K562 (cell line): Measurements from ENCODE around the gene STX17. TPM values are rescaled to one million over a fixed set of nuclear protein-coding genes. Genes with fewer than 3 reads are reported as not detected.

Experiments used
- ATAC-seq: fragments of 200-7000 bp; cut with Tn5 transposase; 3 replicates; pipeline ENCODE4 v1.9.1; 2020; ENCODE audit warnings: moderate library complexity
- BruUV-seq: library from RNA; stranded (reverse); fragments of 400-500 nt; replicated peaks from 2 replicates; lab custom pipeline; 2021; lab: Mats Ljungman, UMichigan
- CTCF ChIA-PET: fragments of 300-600 bp; formaldehyde crosslinking; extraction: SDS; loops from one replicate; lab custom pipeline; 2021; ENCODE audit warnings: low intra/inter-chr PET ratio; lab: Yijun Ruan, JAX
- POLR2A ChIA-PET: fragments of 300-600, 350-650 bp; sonication (Branson Sonifier 250); formaldehyde crosslinking; extraction: SDS; loops from one replicate; lab custom pipeline; 2021; ENCODE audit warnings: antibody characterized with exemption, inconsistent platforms; lab: Yijun Ruan, JAX
- DNase-seq, 4 experiments: peaks; one replicate each; pipeline versions ENCODE4 v3.0.0 to v3.0.0-alpha.2; 2011 to 2018; ENCODE audit warnings: low spot score in 3 of 4, mixed read lengths in 3 of 4; ENCODE audit errors: extremely low read depth in 1 of 4
- FAIRE-seq: peaks from 2 replicates; lab custom pipeline; 2011; peaks lifted over from hg19 to GRCh38; lab: Jason Lieb, UNC
- H2AFZ ChIP-seq: 2 replicates; pipeline ENCODE4 v1.6.0; 2011; ENCODE audit warnings: low read depth, low read length, control low read depth, inconsistent platforms
- H3K27ac ChIP-seq: fragments of 200-600 bp; 3 replicates; pipeline ENCODE4 v1.8.0; 2011; ENCODE audit warnings: low read depth, mild to moderate bottlenecking, control low read depth, inconsistent platforms, low read length, moderate library complexity, mixed read lengths; ENCODE audit errors: extremely low read depth
- H3K27me3 ChIP-seq, 2 experiments: fragments of 300-600 bp in 1 of 2; 2 replicates in 1 of 2; 3 replicates in 1 of 2; pipeline versions ENCODE4 v1.6.0 to v1.8.0; 2011; ENCODE audit warnings: inconsistent platforms in 2 of 2, low read length in 2 of 2, mild to moderate bottlenecking in 1 of 2, mixed read lengths in 1 of 2, moderate library complexity in 1 of 2; ENCODE audit not compliant: control insufficient read depth in 2 of 2, insufficient read depth in 2 of 2
- H3K36me3 ChIP-seq: fragments of 300-600 bp; 3 replicates; pipeline ENCODE4 v1.8.0; 2011; ENCODE audit warnings: mild to moderate bottlenecking, low read length, inconsistent platforms; ENCODE audit not compliant: control insufficient read depth, insufficient read depth
- H3K4me1 ChIP-seq, 2 experiments: fragments of 200-600 bp in 1 of 2; replicated peaks in 1 of 2; 2 replicates in 1 of 2; 3 replicates in 1 of 2; pipeline versions ENCODE4 v1.5.1 to v1.8.0; 2011; ENCODE audit warnings: inconsistent platforms in 2 of 2, low read length in 2 of 2, mild to moderate bottlenecking in 1 of 2, mixed read lengths in 1 of 2, moderate library complexity in 1 of 2; ENCODE audit not compliant: control insufficient read depth in 2 of 2, insufficient read depth in 2 of 2
- H3K4me2 ChIP-seq: 2 replicates; pipeline ENCODE4 v1.6.1; 2011; ENCODE audit warnings: low read length, control low read depth, inconsistent platforms, mixed read lengths; ENCODE audit not compliant: insufficient read depth
- H3K4me3 ChIP-seq: fragments of 200-600 bp; sonication (generic), shearing (Covaris generic); 2 replicates; pipeline ENCODE4 v1.5.1; 2016; ENCODE audit warnings: control low read depth, inconsistent platforms
- H3K79me2 ChIP-seq: fragments of 200-600 bp; 3 replicates; pipeline ENCODE4 v1.8.0; 2011; ENCODE audit warnings: low read length, inconsistent platforms; ENCODE audit not compliant: control insufficient read depth, insufficient read depth
- H3K9ac ChIP-seq, 2 experiments: 2 replicates each; pipeline versions ENCODE4 v1.6.0 to v1.6.1; 2011; ENCODE audit warnings: low read depth in 2 of 2, low read length in 2 of 2, control low read depth in 1 of 2, inconsistent platforms in 1 of 2, mild to moderate bottlenecking in 1 of 2, mixed read lengths in 1 of 2; ENCODE audit not compliant: insufficient read depth in 1 of 2
- H3K9me1 ChIP-seq: one replicate; pipeline ENCODE4 v1.6.0; 2011; ENCODE audit warnings: inconsistent platforms, mild to moderate bottlenecking, low read length, moderate library complexity; ENCODE audit not compliant: control insufficient read depth, insufficient read depth
- H3K9me3 ChIP-seq: replicated peaks from 2 replicates; pipeline ENCODE4 v1.5.1; 2011; ENCODE audit warnings: low read depth, low read length, inconsistent platforms; ENCODE audit not compliant: control insufficient read depth, insufficient read depth
- H4K20me1 ChIP-seq: replicated peaks from 2 replicates; pipeline ENCODE4 v1.6.1; 2011; ENCODE audit warnings: low read length, inconsistent platforms, mixed read lengths; ENCODE audit not compliant: control insufficient read depth, insufficient read depth
- ARID2 ChIP-seq: fragments of 450-650 bp; IDR thresholded peaks from 2 replicates; pipeline ENCODE4 v1.6.1; 2017; ENCODE audit warnings: antibody characterized with exemption, mild to moderate bottlenecking
- HNRNPL ChIP-seq: fragments of 200-400 bp; formaldehyde crosslinking; IDR thresholded peaks from 2 replicates; pipeline ENCODE4 v1.6.1; 2017; ENCODE audit warnings: low read depth, mild to moderate bottlenecking, low read length
- MYC ChIP-seq, 2 experiments: fragments of 250-450 bp in 1 of 2; sonication (Bioruptor Pico) in 1 of 2; IDR thresholded peaks; 2 replicates each; pipeline versions ENCODE4 v1.5.1 to v1.6.1; 2012 to 2021; ENCODE audit warnings: low read depth in 2 of 2, borderline replicate concordance in 1 of 2, improper control_type of control experiment in 1 of 2, low read length in 1 of 2, mild to moderate bottlenecking in 1 of 2, moderate library complexity in 1 of 2
- POLR3A ChIP-seq: IDR thresholded peaks from 2 replicates; pipeline ENCODE4 v1.6.1; 2011; ENCODE audit warnings: borderline replicate concordance, mild to moderate bottlenecking, moderate library complexity; ENCODE audit not compliant: insufficient read length, insufficient read depth; ENCODE audit errors: extremely low read depth
- WGBS: fragments of 100-300 bp; shearing (Covaris generic); methylation state at CpG from one replicate; pipeline ENCODE4 v1.1.6; 2016; ENCODE audit warnings: low coverage, mixed read lengths; ENCODE audit not compliant: insufficient coverage; ENCODE audit errors: missing lambda C conversion rate; 5-methylcytosine and 5-hydroxymethylcytosine counted together
- in situ Hi-C: fragments of 300-500 bp; cut with MboI; formaldehyde crosslinking; loops from 4 replicates; pipeline ENCODE4 v1.15.0; 2018; ENCODE audit warnings: inconsistent platforms, mixed read lengths
- intact Hi-C: fragments of 100-400 bp; cut with micrococcal nuclease; formaldehyde crosslinking; loops from 2 replicates; pipeline ENCODE4 v1.14.2; 2022
- polyA plus RNA-seq, 8 experiments: library from polyadenylated mRNA; depleted of rRNA in 4 of 8; stranded (reverse) in 5 of 8; unstranded in 3 of 8; fragments of >200 nt; fragmentation: Nextera tagmentation in 2 of 8; fragmentation: Illumina TruSeq in 1 of 8; extraction: Ambion mirVana in 2 of 8; extraction: Trizol in 1 of 8; gene quantifications; 2 replicates each; pipeline versions ENCODE4 v1.2.1 to v1.2.3, GENCODE V29; 2011 to 2014; ENCODE audit warnings: inconsistent platforms in 1 of 8, missing spikeins in 1 of 8
- total RNA-seq, 7 experiments: library from RNA; depleted of rRNA in 6 of 7; stranded (reverse); fragments of >200 nt in 6 of 7; fragmentation: Illumina TruSeq in 2 of 7; extraction: Trizol in 2 of 7; gene quantifications; 2 replicates each; pipeline versions ENCODE4 v1.2.1 to v1.2.3, GENCODE V29; 2011 to 2021; ENCODE audit warnings: low replicate concordance in 1 of 7
- TF ChIP-seq, protein P1 (sequence below): fragments of 450-650 bp; IDR thresholded peaks from 2 replicates; pipeline ENCODE4 v1.6.1; 2017; ENCODE audit warnings: antibody characterized with exemption
- TF ChIP-seq, protein P2 (sequence below): sonication (generic); formaldehyde crosslinking; IDR thresholded peaks from 2 replicates; pipeline ENCODE4 v1.8.0; 2022; ENCODE audit warnings: missing genetic modification reagents, mild to moderate bottlenecking, borderline replicate concordance

Gene STX17
- total and polyA plus RNA-seq, 9 of the 15 experiments (the other 6 are each of a cell fraction or from before 2014, with no cell fraction given): 14.4 to 25.1 (median 19.0) TPM

DNA sequence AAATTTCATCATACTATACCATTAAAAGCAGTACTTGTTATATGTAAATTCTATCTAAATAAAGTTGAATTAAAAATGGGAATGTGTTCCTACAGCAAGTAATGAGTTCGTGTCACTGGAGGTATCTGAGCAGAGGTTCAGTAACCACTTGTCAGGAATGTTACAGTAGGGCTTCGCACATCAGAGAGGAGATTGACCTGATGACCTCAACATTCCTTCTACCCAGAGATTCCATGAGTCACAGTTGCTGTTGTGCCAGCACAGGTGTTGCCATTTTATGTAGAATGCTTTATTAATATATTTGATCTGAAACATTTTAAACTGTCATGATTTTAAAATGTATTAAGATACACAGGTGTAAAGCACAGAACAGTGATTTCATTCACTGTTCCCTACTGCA, 60.3 kb downstream of the STX17 start:
- H4K20me1 ChIP-seq: no peaks in the 10 kb centered on the region
- H3K4me2 ChIP-seq: no peak overlapping the region
- no peak overlapping the region for H3K9ac ChIP-seq
- no peak overlapping the region for H2AFZ ChIP-seq
- no TSS peak for BruUV-seq
- ChIA-PET POLR2A (no interaction called here), CTCF (no interaction called here)
- H3K4me3 ChIP-seq: no peak overlapping the region
- intact Hi-C loops: no loop called here
- in situ Hi-C loops: no loop called here
- ATAC-seq (no peak), FAIRE-seq (peak; percentile 35), DNase-seq (peak in 2 of 4 experiments; percentile 16 to 18)
- peaks cover 10% of the 10 kb centered on the region; the same call in 1 of the 3 replicates for H3K36me3 ChIP-seq
- TF ChIP-seq, protein P1, sequence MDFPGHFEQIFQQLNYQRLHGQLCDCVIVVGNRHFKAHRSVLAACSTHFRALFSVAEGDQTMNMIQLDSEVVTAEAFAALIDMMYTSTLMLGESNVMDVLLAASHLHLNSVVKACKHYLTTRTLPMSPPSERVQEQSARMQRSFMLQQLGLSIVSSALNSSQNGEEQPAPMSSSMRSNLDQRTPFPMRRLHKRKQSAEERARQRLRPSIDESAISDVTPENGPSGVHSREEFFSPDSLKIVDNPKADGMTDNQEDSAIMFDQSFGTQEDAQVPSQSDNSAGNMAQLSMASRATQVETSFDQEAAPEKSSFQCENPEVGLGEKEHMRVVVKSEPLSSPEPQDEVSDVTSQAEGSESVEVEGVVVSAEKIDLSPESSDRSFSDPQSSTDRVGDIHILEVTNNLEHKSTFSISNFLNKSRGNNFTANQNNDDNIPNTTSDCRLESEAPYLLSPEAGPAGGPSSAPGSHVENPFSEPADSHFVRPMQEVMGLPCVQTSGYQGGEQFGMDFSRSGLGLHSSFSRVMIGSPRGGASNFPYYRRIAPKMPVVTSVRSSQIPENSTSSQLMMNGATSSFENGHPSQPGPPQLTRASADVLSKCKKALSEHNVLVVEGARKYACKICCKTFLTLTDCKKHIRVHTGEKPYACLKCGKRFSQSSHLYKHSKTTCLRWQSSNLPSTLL: no peak
- TF ChIP-seq POLR3A (no peak), ARID2 (no peak), MYC (IDR thresholded peaks at IDR 0.05; ENCODE audit: low read depth, low read length) (no peak), MYC (CRISPR knock-in tag; IDR thresholded peaks at IDR 0.05; ENCODE audit: borderline replicate concordance, low read depth) (no peak), HNRNPL (no peak)
- TF ChIP-seq, protein P2, sequence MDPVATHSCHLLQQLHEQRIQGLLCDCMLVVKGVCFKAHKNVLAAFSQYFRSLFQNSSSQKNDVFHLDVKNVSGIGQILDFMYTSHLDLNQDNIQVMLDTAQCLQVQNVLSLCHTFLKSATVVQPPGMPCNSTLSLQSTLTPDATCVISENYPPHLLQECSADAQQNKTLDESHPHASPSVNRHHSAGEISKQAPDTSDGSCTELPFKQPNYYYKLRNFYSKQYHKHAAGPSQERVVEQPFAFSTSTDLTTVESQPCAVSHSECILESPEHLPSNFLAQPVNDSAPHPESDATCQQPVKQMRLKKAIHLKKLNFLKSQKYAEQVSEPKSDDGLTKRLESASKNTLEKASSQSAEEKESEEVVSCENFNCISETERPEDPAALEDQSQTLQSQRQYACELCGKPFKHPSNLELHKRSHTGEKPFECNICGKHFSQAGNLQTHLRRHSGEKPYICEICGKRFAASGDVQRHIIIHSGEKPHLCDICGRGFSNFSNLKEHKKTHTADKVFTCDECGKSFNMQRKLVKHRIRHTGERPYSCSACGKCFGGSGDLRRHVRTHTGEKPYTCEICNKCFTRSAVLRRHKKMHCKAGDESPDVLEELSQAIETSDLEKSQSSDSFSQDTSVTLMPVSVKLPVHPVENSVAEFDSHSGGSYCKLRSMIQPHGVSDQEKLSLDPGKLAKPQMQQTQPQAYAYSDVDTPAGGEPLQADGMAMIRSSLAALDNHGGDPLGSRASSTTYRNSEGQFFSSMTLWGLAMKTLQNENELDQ (CRISPR knock-in tag): no peak
- no peak overlapping the region for H3K27ac ChIP-seq
- no peaks in the 10 kb centered on the region for H3K9me3 ChIP-seq
- no peaks in the 10 kb centered on the region for H3K4me1 ChIP-seq
- H3K79me2 ChIP-seq: no peaks in the 10 kb centered on the region
- H3K27me3 ChIP-seq: no peaks in the 10 kb centered on the region
- H3K9me1 ChIP-seq: no peaks in the 10 kb centered on the region
- WGBS: 47% methylated on average over 2 of the region's 2 CpGs
